Endothelial cell of umbilical vein (primary cell): Measurements from ENCODE around the gene MBOAT2. TPM values are rescaled to one million over a fixed set of nuclear protein-coding genes. Genes with fewer than 3 reads are reported as not detected.

Experiments
- BruUV-seq: library from RNA; stranded (reverse); fragments of 400-500 nt; replicated peaks from 2 replicates; lab custom pipeline; 2021; lab: Mats Ljungman, UMichigan
- CTCF ChIA-PET: fragments of 300-600, 350-600 bp; sonication (Branson Sonifier 250); formaldehyde crosslinking; loops from one replicate; lab custom pipeline; 2021; ENCODE audit warnings: antibody characterized with exemption, inconsistent platforms; lab: Charles Lee
- POLR2A ChIA-PET: fragments of 300-600, 350-600 bp; sonication (Branson Sonifier 250); formaldehyde crosslinking; loops from one replicate; lab custom pipeline; 2021; ENCODE audit warnings: antibody characterized with exemption, inconsistent platforms; lab: Charles Lee
- DNase-seq: peaks from one replicate; pipeline ENCODE4 v3.0.0-alpha.2; 2011; ENCODE audit warnings: low read depth, low spot score
- FAIRE-seq: peaks from 2 replicates; lab custom pipeline; 2011; peaks lifted over from hg19 to GRCh38; lab: Jason Lieb, UNC
- H2AFZ ChIP-seq: 2 replicates; pipeline ENCODE4 v1.6.0; 2012; ENCODE audit warnings: low read depth, low read length, control low read depth, inconsistent platforms
- H3K27ac ChIP-seq: 2 replicates; pipeline ENCODE4 v1.5.1; 2011; ENCODE audit warnings: low read depth, mild to moderate bottlenecking, control low read depth, low read length, moderate library complexity; ENCODE audit not compliant: insufficient read depth
- H3K27me3 ChIP-seq, 2 experiments: 2 replicates each; pipeline versions ENCODE4 v1.6.0 to v1.6.1; 2011; ENCODE audit warnings: low read length in 2 of 2, mixed read lengths in 1 of 2; ENCODE audit not compliant: control insufficient read depth in 2 of 2, insufficient read depth in 2 of 2
- H3K36me3 ChIP-seq, 2 experiments: 2 replicates in 1 of 2; 3 replicates in 1 of 2; pipeline ENCODE4 v1.5.1; 2011; ENCODE audit warnings: low read length in 2 of 2, mild to moderate bottlenecking in 1 of 2, moderate library complexity in 1 of 2; ENCODE audit not compliant: control insufficient read depth in 2 of 2, insufficient read depth in 2 of 2; ENCODE audit errors: extremely low read depth in 1 of 2
- H3K4me1 ChIP-seq: 3 replicates; pipeline ENCODE4 v1.5.1; 2011; ENCODE audit warnings: mild to moderate bottlenecking, low read length; ENCODE audit not compliant: control insufficient read depth, insufficient read depth; ENCODE audit errors: extremely low read depth
- H3K4me2 ChIP-seq: 2 replicates; pipeline ENCODE4 v1.6.1; 2011; ENCODE audit warnings: low read length, control low read depth, mixed read lengths; ENCODE audit not compliant: insufficient read depth
- H3K4me3 ChIP-seq, 3 experiments: fragments of 200-600 bp in 1 of 3; sonication (generic), shearing (Covaris generic) in 1 of 3; replicated peaks in 1 of 3; 2 replicates each; pipeline ENCODE4 v1.5.1; 2011 to 2016; ENCODE audit warnings: control low read depth in 3 of 3, low read length in 3 of 3, mild to moderate bottlenecking in 2 of 3, inconsistent platforms in 1 of 3, low read depth in 1 of 3, moderate library complexity in 1 of 3; ENCODE audit not compliant: insufficient read depth in 1 of 3
- H3K79me2 ChIP-seq: 2 replicates; pipeline ENCODE4 v1.6.0; 2012; ENCODE audit warnings: low read length, inconsistent platforms; ENCODE audit not compliant: control insufficient read depth, insufficient read depth
- H3K9ac ChIP-seq: replicated peaks from 2 replicates; pipeline ENCODE3; 2011; ENCODE audit warnings: low read length, control low read depth; ENCODE audit not compliant: insufficient read depth; ENCODE audit errors: extremely low read depth
- H3K9me1 ChIP-seq: replicated peaks from 3 replicates; pipeline ENCODE4 v1.6.0; 2011; ENCODE audit warnings: mild to moderate bottlenecking, low read length; ENCODE audit not compliant: control insufficient read depth, insufficient read depth; ENCODE audit errors: extremely low read depth
- H3K9me3 ChIP-seq: replicated peaks from 2 replicates; pipeline ENCODE4 v1.5.1; 2012; ENCODE audit warnings: low read length, inconsistent platforms; ENCODE audit not compliant: control insufficient read depth, insufficient read depth
- H4K20me1 ChIP-seq: replicated peaks from 2 replicates; pipeline ENCODE3; 2011; ENCODE audit warnings: mild to moderate bottlenecking, low read length; ENCODE audit not compliant: control insufficient read depth, insufficient read depth; ENCODE audit errors: extremely low read depth
- EZH2 ChIP-seq: IDR thresholded peaks from 2 replicates; pipeline ENCODE4 v1.6.1; 2012; ENCODE audit warnings: borderline replicate concordance, low read depth, mild to moderate bottlenecking, moderate library complexity, low read length, inconsistent platforms; ENCODE audit not compliant: severe bottlenecking
- FOS ChIP-seq: IDR thresholded peaks from 2 replicates; pipeline ENCODE4 v1.6.1; 2011; ENCODE audit warnings: mild to moderate bottlenecking, low read length, moderate library complexity, borderline replicate concordance; ENCODE audit not compliant: insufficient read depth
- GATA2 ChIP-seq: IDR thresholded peaks from 2 replicates; pipeline ENCODE4 v1.7.0; 2011; ENCODE audit warnings: low read depth, mild to moderate bottlenecking, moderate library complexity, mixed read lengths, low read length; ENCODE audit not compliant: insufficient read length, insufficient read depth
- JUN ChIP-seq: IDR thresholded peaks from 2 replicates; pipeline ENCODE4 v1.6.1; 2011; ENCODE audit warnings: borderline replicate concordance, low read depth; ENCODE audit not compliant: insufficient read length, insufficient read depth
- MYC ChIP-seq: IDR thresholded peaks from one replicate; pipeline ENCODE4 v1.6.1; 2011; ENCODE audit warnings: mild to moderate bottlenecking, low read depth, low read length
- POLR2A ChIP-seq: IDR thresholded peaks from 2 replicates; pipeline ENCODE4 v1.6.1; 2012; ENCODE audit warnings: low read depth, mild to moderate bottlenecking, control low read depth, low read length
- POLR2AphosphoS5 ChIP-seq: IDR thresholded peaks from 2 replicates; pipeline ENCODE4 v1.6.1; 2012; ENCODE audit warnings: low read depth, mild to moderate bottlenecking, control low read depth, low read length, moderate library complexity; ENCODE audit not compliant: insufficient read depth
- dilution Hi-C: fragments of 300-500 bp; cut with MboI; formaldehyde crosslinking; loops from one replicate; pipeline ENCODE4 v1.15.0; 2019; ENCODE audit warnings: low sequenced_read_pairs; ENCODE audit not compliant: extremely low pct_ligation_motif_present
- intact Hi-C: fragments of 100-400 bp; cut with micrococcal nuclease; formaldehyde crosslinking; loops from one replicate; pipeline ENCODE4 v1.10.0; 2022
- polyA plus RNA-seq, 4 experiments: library from polyadenylated mRNA; depleted of rRNA in 3 of 4; stranded (reverse) in 3 of 4; unstranded in 1 of 4; fragments of >200 nt; gene quantifications; 2 replicates each; pipeline versions ENCODE4 v1.2.1 to v1.2.3, GENCODE V29; 2011 to 2012; ENCODE audit warnings: missing spikeins in 1 of 4
- total RNA-seq: library from RNA; stranded (reverse); gene quantifications from 2 replicates; pipeline ENCODE4 v1.2.3, GENCODE V29; 2021
- TF ChIP-seq, protein P1 (sequence below): IDR thresholded peaks from 2 replicates; pipeline ENCODE4 v1.6.1; 2011; ENCODE audit not compliant: insufficient read depth, insufficient read length
- TF ChIP-seq, protein P2 (sequence below), 2 donors: IDR thresholded peaks; 1 replicate in 1 of 2; 2 replicates in 1 of 2; pipeline ENCODE4 v1.5.1; 2011; ENCODE audit warnings: low read length in 2 of 2, mild to moderate bottlenecking in 2 of 2, moderate library complexity in 2 of 2, control low read depth in 1 of 2, inconsistent platforms in 1 of 2, low read depth in 1 of 2; ENCODE audit not compliant: insufficient read depth in 1 of 2; ENCODE audit errors: extremely low read depth in 1 of 2

The MBOAT2 gene
- total and polyA plus RNA-seq, 2 donors (not counting 3 experiments of a cell fraction or from before 2014, with no cell fraction given) = 10.9 to 22.1 TPM

DNA sequence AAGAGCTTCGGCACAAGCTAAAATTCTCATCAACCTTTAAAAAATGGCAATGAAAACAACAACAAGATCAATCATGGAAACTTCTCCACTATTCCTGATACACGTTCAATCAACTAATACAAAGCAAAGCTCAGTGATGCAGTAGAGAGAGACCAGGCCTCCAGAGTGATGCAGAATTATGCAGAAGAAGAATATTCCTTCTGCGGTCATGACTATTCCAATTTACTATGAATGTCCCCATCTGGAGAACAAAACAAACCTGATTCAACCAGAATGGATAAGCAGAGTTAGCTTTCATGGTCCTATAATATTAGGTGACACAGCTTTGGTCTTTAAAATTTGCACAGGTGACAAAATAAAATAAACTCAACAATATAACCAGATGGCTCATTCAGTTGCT lies 12.5 kb upstream of the MBOAT2 start:
- BruUV-seq = no TSS peak
- H3K9me3 ChIP-seq = no peaks in the 10 kb centered on the region
- ChIA-PET CTCF (no interaction called here), POLR2A (no interaction called here)
- dilution Hi-C loops (no loop called here), intact Hi-C loops (no loop called here)
- H3K27me3 ChIP-seq = peaks cover 2 to 3% of the 10 kb centered on the region in 2 experiments
- H3K9me1 ChIP-seq = no peaks in the 10 kb centered on the region
- no peak overlapping the region for H3K4me2 ChIP-seq
- H3K9ac ChIP-seq = no peak overlapping the region
- H3K36me3 ChIP-seq = no peaks in the 10 kb centered on the region
- H3K4me3 ChIP-seq = no peak overlapping the region
- no peak overlapping the region for H2AFZ ChIP-seq
- FAIRE-seq (no peak), DNase-seq (no peak)
- H3K4me1 ChIP-seq = no peaks in the 10 kb centered on the region
- no peaks in the 10 kb centered on the region for H4K20me1 ChIP-seq
- H3K79me2 ChIP-seq = no peaks in the 10 kb centered on the region
- H3K27ac ChIP-seq = no peak overlapping the region
- TF ChIP-seq GATA2 (no peak), EZH2 (no peak), POLR2AphosphoS5 (no peak), POLR2A (no peak), JUN (no peak), MYC (no peak), FOS (no peak)
- TF ChIP-seq, protein P1, sequence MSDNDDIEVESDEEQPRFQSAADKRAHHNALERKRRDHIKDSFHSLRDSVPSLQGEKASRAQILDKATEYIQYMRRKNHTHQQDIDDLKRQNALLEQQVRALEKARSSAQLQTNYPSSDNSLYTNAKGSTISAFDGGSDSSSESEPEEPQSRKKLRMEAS = no peak
- TF ChIP-seq, protein P2, sequence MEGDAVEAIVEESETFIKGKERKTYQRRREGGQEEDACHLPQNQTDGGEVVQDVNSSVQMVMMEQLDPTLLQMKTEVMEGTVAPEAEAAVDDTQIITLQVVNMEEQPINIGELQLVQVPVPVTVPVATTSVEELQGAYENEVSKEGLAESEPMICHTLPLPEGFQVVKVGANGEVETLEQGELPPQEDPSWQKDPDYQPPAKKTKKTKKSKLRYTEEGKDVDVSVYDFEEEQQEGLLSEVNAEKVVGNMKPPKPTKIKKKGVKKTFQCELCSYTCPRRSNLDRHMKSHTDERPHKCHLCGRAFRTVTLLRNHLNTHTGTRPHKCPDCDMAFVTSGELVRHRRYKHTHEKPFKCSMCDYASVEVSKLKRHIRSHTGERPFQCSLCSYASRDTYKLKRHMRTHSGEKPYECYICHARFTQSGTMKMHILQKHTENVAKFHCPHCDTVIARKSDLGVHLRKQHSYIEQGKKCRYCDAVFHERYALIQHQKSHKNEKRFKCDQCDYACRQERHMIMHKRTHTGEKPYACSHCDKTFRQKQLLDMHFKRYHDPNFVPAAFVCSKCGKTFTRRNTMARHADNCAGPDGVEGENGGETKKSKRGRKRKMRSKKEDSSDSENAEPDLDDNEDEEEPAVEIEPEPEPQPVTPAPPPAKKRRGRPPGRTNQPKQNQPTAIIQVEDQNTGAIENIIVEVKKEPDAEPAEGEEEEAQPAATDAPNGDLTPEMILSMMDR (IDR thresholded peaks at IDR 0.05; ENCODE audit: extremely low read depth in 1 of 2, insufficient read depth in 1 of 2, low read depth in 1 of 2, low read length in 2 of 2) = no peak
